HL-60/S4 (cell line): ENCODE results near the gene STK32C.
"Not testable (repeated sequence)": the region's sequence is repeated elsewhere in the genome, so short reads cannot be mapped to it uniquely, and the experiment has no call there.

Experiments used
- in situ Hi-C: fragments of 300-500 bp; cut with MboI; formaldehyde crosslinking; loops from 2 replicates; pipeline ENCODE4 v1.14.3; 2022; ENCODE audit warnings: low sequenced_read_pairs

STK32C gene

DNA sequence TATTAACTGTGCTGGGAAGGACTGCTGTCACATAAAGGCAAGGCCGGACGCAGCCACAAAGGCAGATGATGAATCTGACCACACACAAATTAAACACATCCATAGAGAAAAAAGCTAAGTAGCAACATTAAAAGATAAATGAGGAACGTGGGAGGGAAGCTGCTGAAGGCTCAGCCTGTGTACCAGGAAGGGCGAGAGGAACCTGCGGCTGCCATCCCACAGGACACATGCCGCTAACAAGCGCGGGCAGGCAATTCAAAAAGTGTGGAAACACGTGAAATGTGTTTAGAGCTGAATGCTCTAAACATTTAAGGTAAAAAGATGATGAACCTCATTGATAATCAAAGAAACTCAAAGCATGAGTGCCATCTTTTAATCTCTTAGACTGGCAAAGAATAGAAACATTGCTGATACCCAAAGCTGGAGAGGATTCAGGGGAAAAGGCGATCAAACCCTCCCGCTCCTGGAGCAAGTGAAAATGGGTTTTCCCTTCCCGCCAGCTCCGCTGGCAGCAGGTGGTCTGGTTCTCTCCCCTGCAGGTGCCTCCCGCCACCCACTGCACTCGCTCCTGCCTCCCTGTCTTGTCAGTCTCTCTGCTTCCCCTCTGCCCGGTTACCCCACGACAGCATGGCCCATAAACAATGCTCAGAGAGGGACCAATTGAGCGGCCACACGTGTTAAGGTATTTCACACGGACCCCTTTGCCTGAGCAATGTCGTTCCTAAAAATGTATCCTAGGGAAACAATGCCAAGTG lies 4.2 kb downstream of the STK32C start:
- in situ Hi-C loops: no loop called here

DNA sequence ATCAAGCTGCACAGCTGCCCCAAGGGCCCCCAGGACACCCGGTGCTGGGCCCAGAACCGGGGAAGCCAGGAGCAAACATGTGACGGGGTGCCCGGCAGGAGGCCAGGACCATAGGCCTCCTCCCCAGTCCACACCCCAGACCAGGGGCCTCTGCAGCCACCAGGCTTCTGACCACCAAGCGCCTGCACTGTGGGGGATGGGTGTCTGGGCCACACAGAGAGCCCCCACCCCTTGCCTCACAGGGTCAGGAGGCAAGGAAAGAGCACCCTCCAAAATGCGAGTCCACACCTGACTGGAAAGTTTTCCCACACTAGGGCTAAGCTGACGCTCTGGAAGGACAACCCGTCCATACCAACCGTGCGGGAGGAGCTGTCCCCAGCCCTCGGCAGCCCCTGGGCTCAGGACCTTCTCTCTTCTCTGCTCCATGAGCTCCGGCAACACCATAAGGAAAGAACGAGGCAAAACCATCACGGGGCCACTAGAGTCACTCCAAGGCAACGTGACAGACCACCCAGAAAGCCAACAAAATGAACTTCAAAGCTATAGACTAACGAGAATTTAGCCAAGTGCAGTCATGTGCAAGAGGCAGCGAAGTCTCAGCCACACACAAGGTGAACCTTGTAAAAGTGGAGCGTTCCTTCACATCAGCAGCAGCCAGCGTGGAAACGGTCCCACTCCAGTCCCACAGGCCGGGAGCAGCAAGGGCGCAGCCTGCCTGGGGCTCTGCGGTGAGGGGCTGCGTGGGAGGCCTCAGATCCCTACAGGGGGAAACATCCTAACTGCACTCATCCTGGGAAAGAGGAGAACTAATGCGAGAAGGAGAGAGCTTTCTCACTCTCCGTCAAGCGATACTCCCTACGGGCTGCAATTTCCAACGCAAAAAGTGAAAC lies 5.1 kb downstream of the STK32C start:
- in situ Hi-C loops: no loop called here

DNA sequence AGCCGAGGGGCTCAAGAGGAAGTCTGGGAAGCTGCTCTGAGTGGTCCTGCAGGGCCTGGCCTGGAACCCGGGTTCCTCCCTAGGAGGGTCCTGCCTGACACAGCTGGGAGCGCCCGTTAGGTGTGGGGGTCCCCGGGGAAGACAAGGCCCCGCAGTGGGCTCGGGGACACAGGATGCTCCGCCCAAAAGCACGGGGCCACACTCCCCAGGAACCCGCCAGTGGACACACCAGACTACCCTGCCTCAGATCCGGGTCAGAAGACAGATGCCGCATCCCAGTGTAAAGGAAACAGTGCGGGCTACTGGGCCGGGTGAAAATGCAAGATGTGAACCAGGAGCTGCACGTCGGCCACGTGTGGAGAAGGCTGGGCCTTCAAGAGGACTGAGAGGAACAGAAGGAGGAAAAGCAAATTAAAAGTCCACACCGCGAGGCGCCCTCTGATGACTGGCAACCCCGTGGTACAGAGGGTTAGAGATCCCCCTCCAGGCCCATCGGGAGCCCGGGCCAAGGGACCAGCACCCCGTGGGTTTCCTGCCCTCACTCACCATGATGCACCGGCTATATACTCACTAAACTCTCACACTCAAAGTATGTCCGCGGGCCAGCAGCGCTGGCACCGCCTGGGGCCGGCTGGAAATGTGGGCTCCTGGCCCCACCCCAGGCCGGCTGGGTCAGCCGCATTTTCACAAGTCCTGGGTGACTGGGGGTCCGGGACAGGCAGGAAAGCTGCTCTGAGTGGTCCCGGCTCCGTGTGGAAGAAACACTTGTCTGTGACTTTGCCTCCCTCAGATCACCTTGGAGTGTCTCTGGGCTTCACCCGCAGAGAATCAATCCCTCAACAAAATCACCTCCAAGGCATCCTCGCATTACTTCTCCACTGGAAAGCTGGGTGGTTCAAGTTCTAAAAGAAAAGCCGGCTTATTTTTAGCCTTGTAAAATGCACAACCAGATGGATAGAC lies 6.1 kb downstream of the STK32C start:
- in situ Hi-C loops: no loop called here

DNA sequence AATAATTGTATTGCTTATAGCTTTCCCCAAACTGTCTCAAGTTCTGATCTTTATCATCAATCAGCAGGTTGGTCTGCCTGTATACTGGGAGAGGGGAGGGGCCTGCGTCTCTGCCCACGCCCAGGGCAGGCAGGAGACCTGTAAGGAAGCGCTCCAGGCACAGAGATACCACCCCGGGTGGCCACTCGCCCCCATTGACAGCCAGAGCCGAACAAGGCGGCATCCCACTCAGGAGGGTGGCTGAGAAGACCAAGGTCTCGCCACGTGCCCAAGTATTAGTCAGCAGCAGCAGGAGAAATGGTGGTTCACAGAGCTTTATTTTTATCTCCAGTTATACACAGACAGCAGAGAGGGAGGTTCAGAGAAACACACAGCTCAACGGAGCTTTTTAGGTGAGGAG lies 7.2 kb downstream of the STK32C start:
- in situ Hi-C loops: no loop called here

DNA sequence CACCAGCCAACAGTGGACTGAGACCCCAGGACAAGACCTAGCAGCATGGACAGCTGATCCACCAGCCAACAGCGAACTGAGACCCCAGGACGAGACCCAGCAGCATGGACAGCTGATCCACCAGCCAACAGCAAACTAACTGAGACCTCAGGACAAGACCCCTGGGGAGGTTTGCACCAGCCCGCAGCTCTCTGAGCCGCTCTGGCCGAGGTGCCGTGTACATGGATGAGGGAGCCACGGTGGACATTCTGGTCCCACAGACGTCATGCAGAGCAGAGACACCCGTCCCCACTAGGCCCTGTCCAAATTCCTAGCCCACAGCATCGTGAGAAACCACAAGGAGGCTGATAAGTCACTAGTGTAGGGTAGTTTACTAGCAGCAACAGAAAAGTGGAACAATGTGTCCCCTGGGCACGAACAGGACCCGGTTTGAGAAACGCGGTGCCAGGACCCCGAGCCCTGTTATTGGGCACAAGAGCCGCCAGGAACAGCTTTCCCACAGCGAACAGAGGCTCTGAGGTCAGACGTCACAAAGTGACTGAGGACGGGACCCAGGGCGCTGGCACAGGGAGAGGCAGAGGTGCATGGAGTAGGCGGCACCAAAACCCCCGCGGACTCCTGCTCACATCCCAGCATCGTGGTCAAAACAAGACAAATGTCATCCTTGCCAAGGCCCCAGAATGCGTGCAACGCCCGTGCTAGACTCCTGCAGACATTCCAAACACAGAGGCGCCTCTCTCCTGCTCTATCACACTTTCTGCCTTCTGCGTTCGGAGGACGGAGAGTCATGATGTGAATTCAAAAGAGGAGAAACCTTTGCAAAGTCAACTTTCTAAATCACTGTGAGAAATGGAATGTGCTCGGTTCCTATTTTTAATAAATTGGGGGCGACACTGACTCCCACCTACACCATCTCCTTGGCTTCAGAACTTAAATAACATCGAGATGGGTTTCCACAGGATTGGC lies 8.1 kb downstream of the STK32C start:
- in situ Hi-C loops: no loop called here

DNA sequence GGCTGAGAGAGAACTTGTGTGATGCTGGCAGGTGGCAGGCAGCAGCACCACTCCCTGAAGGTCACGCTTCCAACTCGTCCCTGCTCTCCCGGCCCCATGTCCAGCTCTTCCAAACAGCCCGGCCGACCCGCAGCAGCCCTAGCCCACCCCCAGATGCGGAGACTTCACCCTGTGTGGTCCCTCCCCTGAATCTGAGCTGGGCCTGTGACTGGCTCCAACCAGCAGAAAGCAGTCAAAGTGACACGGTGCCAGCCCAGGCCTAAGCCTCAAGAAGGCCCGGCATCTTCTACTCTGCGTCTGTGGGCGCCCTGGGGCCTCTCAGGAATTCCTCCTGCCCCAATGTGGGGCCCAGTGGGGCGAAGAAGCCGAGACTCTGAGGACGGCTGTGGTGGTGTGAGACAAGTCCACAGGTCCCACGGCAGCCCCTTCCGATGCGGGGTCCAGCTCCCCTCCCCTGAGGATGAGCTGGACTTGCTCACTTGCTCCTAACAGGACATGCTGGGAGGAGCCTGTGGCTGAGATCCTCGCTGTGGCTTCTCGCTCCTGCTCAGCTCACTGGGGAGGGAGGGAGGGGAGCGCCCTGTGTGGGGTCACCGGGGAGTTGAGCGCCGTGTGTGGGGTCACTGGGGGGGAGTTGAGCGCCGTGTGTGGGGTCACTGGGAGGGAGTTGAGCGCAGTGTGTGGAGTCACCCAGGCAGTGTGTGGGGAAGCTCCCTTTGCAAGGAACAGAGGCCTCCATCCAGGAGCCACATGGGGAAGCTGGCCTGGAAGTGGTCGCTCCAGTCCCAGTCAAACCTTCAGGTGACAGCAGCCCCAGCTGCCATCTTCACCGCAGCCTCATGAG lies 9.5 kb downstream of the STK32C start:
- in situ Hi-C loops: no loop called here

DNA sequence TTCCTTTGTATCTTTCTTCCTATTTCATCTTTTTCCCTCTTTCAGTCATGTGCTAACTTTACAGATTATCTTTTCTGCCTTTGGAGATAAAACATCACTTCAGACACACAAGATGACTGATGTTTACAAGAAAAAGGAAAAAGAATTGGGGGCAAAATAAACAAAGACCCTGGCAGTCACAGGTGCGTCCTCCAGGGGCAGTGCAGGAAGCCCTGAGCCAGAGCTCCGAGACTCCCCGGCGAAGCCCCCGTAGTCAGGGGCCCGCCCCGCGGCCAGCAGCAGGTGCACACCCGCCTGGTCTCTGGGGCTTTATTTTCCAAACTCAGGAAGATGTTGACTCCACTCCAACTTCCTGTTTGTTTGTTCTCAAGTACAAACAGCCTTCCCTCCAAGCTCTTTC lies 10.2 kb downstream of the STK32C start:
- in situ Hi-C loops: no loop called here

DNA sequence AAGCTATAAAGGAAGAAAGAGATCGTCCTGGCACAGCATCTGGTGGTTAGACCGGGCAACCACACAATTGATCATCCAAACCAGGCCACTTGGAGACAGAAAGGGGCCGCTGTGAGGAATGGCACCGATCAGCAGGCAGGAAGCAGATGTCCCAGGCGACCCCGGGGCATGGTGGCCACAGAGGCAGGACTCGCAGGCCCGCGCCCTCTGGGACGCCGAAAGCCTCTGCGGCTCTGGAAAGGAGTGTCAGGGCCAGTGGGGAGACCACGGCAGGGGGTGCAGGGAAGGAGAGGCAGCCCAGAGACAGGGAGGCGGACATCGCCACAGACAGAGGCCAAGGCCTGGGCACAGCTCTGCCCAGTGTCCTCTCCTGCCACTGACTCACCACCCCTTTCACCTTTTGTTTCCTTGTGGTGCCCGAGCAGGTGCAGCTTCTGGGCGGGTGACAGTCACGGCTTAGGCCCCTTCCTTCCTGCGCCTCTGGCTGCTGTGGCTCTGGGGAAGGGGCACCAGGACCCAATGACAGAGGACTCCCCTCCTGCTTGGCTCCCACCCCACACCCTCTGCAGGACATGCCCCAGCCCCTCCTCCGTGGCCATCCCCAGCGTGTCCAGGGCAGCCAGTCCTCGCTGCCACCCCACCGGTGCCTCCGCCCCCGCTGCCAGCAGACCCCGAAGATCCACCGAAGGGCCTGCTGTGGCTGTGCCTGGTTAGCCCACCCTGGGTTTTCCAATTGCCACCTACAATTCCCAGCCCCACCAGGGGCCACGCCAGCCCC lies 10.9 kb downstream of the STK32C start:
- in situ Hi-C loops: no loop called here

DNA sequence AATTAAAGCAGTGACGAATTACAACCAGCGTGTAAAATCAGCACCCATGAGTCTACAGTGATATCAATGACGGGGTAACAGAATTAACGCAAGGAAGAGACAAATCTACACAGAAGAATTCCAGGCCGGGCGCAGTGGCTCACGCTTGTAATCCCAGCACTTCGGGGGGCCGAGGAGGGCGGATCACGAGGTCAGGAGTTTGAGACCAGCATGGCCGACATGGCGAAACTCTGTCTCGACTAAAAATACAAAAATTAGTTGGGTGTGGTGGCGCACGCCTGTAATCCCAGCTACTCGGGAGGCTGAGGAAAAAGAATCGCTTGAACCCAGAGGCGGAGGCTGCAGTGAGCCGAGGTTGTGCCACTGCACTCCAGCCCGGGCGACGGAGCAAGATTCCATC lies 12.3 kb downstream of the STK32C start:
- in situ Hi-C loops: not testable (repeated sequence)

DNA sequence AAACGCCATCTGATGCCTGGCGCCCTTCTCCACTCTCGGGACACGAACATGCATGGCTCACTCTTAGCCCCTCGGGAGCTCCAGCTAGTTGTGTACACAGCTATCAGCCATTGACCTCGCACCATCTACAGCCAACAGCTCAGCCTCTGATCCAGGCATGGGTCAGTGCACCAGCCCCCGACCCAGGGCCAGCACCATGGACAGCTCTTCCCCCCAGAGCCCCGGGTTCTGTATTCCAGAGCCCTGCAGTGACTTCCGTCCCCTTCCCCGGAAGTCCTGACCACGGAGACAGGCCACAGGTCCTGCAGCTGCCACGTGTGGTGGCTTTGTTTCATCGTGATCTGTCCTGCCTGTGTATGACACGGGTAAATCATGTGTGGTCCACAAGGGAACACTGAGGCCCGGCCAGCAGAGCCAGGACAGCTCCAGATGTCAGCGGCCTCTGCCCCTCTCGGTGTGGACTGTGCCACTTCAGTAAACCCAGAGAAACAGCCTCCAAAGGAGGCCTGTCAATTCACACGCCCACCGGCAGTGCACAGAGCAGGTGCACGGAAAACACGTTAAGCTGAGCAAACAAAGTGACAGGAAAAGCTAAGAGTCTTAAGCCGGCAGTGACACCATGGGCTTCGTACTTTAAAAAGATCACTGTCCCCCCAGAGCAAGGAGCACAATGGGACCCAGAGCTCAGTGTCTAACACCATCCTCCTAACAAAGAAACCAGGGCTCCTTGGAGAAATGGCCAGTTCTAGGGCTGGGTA lies 13.0 kb downstream of the STK32C start:
- in situ Hi-C loops: no loop called here

DNA sequence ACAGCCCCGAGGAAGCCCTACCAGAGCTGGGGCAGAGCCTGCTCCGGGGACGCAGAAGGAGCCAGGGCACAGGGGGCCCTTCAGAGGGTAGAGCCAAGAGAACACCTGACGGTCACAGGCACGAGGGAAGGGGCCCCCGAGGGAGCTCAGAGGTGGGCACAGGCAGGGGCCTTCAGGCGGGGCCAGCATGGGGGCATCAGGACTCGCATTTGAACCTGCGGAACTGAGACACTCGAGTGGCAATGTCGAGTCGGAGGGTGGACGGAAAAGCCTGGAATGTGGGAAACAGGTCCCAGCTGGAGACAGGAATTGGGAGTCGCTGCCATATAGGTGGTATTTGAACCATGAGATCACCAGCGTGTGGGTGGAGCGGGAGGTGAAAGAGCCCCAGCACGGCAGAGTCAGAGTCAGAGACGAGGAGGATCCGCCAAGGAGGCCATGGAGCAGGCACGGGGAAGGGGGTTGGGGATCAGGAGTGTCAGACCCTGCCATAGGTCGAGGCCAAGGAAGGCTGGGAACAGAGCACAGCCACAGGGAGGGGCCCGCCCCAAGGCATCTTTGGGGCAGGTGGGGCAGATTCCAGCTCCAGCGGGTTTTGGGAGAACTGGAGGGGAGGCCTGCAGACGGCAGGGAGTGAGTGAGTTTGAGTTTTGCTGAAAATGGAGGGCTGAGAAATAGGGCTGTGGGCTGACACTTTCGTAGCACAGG lies 13.8 kb downstream of the STK32C start:
- in situ Hi-C loops: no loop called here

DNA sequence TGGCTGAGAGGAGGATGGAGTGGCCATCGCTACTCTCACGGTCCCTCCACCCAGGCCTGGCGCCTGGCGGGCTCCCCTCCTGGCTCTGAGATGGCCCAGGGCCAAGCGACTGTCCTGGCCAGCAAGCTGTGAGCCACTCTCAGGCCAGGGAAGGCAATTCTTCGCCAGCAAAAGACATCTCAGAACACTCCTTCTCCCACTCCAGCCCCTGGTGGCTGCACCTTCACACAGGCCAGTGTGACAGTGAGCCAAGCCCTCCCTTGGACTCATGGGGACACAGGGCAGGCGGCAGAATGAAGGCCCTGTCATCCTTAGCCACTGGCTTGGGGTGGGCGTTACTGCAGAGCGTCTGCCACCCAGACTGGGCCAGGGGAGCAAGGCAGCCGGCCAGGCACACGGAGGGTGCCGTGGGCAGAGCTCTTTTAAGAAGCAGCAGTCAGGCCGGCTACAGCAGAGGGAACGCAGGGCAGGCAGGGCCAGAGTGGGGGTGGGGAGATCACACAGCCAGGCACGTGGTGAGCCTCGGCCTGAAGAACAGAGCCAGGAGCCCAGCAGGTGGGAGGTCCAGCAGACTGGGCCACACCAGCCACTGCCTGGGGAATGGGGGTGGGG lies 14.4 kb downstream of the STK32C start:
- in situ Hi-C loops: no loop called here

DNA sequence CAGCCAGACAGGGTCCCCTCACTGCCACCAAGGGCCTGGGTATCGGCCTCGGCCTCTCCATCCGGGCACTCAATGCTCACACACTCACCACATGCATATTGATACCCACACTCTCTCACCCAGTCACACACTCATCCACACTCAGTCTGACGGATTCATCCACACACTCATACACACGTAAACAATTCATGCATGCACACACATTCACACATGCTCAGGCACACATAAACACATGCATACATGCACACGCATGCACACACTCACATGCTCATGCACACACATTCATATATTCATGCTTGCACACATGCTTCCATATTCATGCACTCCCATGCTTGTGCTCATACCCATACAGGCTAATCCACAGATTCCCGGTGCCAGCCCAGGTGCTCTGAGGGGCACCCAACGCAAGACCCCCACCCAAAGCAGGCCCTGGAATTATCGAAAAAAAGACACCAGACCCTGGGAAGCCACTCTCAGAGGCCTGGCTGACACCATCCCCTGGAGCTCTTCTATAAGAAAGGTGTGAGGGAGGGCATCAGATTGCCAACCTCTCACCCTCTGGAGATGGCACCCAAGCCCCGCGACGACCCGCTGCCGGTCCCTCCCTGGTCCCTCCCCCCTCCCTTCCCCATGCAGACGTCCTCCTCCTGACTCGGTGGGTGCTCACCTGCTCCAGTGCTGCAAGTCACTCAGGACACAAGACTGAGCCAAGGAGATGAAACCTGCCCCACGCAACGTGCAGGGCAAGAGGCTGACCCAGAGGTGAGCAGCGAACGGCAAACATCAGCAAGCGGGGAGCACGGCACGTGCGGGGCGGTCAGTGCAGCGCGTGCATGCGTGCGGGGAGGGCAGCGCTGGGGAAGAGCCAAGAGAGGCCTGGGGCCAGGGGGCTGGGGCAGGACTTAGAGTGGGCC lies 15.2 kb downstream of the STK32C start:
- in situ Hi-C loops: no loop called here

DNA sequence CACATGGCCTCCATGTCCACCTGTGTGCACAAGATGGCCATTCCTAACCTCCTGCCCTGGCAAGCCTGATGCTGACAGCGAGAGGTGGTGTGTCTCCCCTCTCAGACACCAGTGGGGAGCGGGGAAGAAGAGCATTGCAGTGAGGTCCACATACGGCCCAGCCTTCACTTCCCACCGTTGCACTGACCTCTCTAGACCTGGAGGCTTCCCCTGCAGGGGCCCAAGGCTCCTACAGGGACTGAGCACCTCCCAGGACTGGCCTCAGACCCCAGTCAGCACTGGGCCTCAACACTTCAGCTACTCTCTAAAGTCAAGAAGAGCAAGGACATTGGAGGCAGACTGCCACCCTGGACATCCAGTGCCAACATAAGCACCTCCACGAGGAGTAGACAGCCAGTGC lies 15.9 kb downstream of the STK32C start:
- in situ Hi-C loops: no loop called here

DNA sequence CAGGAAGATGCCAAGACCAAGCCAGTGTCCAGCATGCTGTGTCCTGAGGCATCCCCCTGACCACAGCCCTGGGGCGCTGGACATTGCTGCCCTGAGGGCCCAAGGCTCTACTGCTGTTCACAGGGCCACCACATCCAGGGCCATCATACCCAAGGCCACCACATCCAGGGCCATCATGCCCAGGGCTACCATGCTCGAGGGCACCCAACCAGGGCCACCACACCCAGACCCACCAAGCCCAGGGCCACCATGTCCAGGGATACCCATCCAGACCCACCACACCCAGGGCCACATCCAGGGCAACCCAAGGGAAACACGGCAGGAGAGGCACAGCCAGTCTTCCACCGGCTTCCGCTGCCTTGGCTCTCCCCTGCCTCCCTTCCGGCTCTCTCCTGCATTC lies 17.1 kb downstream of the STK32C start:
- in situ Hi-C loops: no loop called here
